AG10803 (cell line): ENCODE data around the gene IFIT3.
"Not testable (repeated sequence)": the region's sequence is repeated elsewhere in the genome, so short reads cannot be mapped to it uniquely, and the experiment has no call there.

Experiments
- DNase-seq: peaks from one replicate; pipeline ENCODE4 v3.0.0; 2010; ENCODE audit warnings: low read depth
- H3K4me3 ChIP-seq: 2 replicates; pipeline ENCODE4 v1.5.1; 2011; ENCODE audit warnings: mild to moderate bottlenecking, low read length, control low read depth
- TF ChIP-seq, protein P1 (sequence below): conservative IDR thresholded peaks from 2 replicates; pipeline ENCODE4 v1.5.1; 2011; ENCODE audit warnings: mild to moderate bottlenecking, low read length, control low read depth, inconsistent platforms

The IFIT3 gene

DNA sequence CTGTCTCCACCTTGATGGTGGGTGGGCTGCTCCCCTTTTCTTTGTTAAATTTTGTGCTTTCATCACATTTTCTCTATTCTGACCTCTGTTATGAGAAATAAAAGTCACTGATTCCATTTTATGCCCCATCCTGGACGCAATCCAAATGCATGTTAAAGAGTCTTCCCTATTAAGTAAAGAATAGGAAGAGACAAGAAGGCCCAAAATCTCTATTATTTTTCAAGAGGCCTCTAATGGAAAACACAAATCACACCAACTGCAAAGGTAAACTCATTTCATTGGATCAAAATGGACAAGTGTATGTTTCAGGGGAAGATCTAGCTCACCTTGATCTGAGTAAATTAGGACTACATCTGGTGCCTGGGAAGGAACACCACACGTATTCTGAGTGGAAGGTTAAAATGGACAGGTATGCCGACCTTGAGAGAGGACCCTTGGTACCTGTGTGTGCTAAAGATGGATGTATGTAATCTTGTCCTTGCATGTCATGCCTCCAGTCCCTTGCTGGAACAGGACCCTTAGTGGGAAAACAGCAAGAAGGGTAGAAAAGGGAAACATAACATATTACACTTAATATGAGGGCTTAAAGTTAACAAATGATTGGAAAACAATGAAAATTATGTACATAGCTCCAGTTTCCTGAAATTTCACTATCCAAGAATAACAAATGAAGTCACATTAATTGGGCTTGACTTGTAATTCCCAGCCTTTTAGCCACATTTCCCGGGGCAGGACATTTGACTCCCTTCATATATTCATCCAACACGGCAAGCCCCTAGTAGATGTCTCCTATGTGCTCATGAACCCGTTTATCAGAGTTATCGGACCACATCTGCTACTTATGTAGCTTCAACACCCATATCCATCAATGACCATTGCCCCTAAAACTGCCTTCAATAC, 18.4 kb upstream of the IFIT3 start:
- TF ChIP-seq, protein P1, sequence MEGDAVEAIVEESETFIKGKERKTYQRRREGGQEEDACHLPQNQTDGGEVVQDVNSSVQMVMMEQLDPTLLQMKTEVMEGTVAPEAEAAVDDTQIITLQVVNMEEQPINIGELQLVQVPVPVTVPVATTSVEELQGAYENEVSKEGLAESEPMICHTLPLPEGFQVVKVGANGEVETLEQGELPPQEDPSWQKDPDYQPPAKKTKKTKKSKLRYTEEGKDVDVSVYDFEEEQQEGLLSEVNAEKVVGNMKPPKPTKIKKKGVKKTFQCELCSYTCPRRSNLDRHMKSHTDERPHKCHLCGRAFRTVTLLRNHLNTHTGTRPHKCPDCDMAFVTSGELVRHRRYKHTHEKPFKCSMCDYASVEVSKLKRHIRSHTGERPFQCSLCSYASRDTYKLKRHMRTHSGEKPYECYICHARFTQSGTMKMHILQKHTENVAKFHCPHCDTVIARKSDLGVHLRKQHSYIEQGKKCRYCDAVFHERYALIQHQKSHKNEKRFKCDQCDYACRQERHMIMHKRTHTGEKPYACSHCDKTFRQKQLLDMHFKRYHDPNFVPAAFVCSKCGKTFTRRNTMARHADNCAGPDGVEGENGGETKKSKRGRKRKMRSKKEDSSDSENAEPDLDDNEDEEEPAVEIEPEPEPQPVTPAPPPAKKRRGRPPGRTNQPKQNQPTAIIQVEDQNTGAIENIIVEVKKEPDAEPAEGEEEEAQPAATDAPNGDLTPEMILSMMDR, result no peak
- H3K4me3 ChIP-seq, result no peak overlapping the region
- DNase-seq, result no peak

DNA sequence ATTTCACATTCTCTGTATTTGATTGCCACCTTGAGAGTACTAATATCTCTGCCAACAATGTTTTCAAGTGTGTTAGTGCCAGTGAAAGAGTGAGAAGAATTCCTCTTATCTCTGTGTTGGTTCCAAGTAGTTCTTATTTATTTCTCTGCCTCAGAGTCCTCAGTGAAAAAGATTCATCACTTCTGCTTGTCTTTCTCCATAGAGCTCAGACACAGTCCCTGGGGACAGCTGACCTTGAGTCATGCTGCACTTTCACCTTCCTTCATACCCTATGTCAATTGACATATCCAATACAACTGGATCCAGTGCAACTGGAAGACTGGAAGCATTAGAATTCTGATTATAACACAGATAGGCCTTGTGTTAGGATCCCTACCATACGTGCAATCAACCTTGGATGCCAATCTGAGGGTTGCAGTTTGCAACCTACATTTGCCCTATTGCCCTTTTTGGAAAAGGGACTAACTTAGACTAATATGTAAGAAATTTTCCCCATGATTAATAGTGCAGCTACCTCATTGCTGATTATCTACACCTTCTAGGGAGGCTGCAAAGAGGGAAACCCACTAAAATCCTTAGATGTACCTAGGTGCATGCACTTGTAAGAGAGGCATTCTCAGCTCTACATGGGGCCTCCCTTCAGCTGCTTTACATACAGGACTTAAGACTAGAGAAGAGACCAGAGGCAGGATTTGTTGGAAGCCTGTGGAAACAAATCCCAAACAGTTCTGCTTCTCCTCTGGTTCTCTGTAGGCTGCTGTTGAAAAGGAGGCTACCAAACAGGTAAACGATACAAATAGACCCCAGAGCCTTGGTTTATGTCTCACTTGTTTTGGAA, 17.5 kb upstream of the IFIT3 start:
- H3K4me3 ChIP-seq, result no peak overlapping the region
- no peak for DNase-seq
- TF ChIP-seq, protein P1, result no peak

DNA sequence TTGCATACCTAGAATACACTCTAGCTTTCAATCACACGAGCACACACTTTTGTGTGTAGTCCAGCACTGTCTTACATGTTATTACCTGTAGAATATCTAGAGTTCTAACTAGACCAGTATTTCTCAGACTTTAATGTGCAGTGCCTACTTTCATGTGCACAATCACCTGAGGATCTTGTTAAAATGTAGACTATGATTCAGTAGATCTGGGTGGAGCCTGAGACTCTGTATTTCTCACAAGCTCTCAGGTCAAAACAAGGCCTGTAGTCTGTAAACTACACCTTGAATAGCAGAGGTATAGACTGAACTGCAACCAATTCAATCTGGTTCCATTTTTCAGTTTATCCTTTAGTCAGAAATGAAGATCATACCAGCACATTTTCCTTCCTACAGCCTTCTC, 14.8 kb upstream of the IFIT3 start:
- TF ChIP-seq, protein P1, result no peak
- H3K4me3 ChIP-seq, result no peak overlapping the region
- no peak for DNase-seq

DNA sequence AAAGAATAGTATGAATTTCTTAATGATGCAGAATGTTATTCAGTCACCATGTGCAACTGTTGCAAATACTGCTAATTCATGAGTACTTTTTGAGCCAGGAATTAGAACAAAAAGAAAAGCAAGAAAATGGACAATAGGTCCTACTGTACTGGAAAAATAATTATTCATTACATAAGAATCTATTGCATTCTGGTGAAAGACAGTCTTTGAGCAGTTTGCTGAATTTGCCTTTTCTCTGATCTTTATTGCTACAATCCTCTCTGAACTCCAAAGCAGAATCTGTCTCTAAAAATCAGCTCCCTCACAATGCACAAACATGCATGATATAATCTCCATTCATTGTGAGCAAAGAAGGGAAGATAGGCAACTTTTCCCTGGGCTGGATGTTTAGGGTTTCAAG, 13.1 kb upstream of the IFIT3 start:
- H3K4me3 ChIP-seq, result no peak overlapping the region
- DNase-seq, result peak; percentile 27
- TF ChIP-seq, protein P1, result no peak

DNA sequence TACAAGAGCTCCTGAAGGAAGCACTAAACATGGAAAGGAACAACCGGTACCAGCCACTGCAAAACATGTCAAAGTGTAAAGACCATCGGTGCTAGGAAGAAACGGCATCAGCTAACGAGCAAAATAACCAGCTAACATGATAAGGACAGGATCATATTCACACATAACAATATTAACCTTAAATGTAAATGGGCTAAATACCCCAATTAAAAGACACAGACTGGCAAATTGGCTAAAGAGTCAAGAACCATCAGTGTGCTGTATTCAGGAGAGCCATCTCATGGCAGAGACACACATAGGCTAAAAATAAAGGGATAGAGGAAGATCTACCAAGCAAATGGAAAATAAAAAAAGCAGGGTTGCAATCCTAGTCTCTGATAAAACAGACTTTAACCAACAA, 9.8 kb upstream of the IFIT3 start:
- not testable (repeated sequence) for H3K4me3 ChIP-seq, DNase-seq

DNA sequence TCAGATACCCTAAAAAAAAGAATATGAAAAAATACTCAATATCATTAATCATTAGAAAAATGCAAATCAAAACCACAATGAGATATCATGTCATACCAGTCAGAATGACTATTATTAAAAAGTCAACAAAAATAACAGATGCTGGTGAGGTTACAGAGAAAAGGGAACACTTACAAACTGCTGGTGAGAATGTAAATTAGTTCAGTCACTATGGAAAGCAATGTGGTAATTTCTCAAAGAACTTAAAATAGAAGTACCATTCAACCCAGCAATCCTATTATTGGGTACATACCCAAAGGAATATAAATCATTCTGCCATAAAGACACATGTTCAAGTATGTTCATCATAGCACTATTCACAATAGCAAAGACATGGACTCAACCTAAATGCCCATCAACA, 2.7 kb upstream of the IFIT3 start:
- DNase-seq, H3K4me3 ChIP-seq: not testable (repeated sequence)

DNA sequence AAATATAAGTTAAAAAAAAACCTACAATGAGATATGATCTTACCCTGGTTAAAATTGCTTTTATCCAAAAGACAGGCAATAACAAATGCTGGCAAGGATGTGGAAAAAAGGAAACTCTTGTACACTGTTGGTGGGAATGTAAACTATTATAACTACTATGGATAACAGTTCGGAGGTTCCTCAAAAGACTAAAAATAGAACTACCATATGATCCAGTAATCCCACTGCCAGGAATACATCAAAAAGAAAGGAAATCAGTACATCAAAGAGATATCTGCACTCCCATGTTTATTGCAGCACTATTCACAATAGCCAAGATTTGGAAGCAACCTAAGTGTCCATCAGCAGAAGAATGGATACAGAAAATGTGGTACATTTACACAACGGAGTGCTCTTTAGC, 1.9 kb upstream of the IFIT3 start:
- H3K4me3 ChIP-seq, DNase-seq: not testable (repeated sequence)

DNA sequence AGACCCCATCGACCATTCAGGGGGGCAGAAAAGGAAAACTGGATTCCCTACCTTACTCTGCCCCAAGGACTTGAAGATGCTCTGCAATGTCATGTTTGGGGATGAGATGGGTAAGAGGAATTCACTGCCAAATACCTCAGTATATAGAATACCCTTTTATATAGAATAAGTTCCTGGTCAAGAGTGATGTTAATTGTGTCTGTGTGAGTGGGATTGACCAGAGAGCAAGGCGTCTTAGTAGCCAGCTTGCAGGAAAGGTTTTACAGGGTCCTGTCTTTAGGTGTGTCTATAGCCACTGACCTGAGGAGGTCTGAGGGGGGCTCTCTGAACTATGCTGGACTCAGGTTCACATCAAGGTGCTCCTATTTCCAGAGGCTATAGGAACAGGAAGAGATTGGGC, 1.4 kb downstream of the IFIT3 start:
- DNase-seq, result no peak
- no peak overlapping the region for H3K4me3 ChIP-seq
- TF ChIP-seq, protein P1, result no peak

DNA sequence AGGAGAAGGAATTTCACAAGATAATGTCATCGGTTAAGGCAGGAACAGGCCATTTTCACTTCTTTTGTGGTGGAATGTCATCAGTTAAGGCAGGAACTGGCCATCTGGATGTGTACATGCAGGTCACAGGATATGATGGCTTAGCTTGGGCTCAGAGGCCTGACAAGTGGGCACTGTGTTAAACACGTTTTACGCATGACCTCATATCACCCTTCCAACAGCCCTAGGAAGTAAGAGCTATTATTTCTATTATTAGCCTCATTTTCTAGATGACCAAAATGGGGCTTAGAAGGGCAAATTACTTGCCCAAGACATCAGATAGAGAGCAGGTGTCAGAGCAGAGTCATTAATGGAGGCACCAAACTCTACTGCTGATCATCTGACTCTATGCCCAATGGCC, 2.2 kb downstream of the IFIT3 start:
- H3K4me3 ChIP-seq, DNase-seq: not testable (repeated sequence)
